ENCODE measurements around the gene HRH3.

HRH3 gene

GRCh38 chr20:62219992-62220665 lies at the start of gene HRH3:
HRH3 (minus strand) TSS chr20:62220278; CDS start chr20:62219970, 308 bp downstream.
- in situ Hi-C loops (cut with MboI; ENCODE audit: low sequenced_read_pairs), result no loop called here

- in situ Hi-C loops (cut with MboI; ENCODE audit: low sequenced_read_pairs), result no loop called here
Measured at GRCh38 chr20:62269871-62270270, 49.8 kb upstream of the HRH3 start.

- in situ Hi-C loops (cut with MboI; ENCODE audit: low sequenced_read_pairs), result no loop called here
Measured at GRCh38 chr20:62269378-62269777, 49.3 kb upstream of the HRH3 start.

GRCh38 chr20:62268228-62268900 lies 48.3 kb upstream of the HRH3 start:
- in situ Hi-C loops (cut with MboI; ENCODE audit: low sequenced_read_pairs), result no loop called here

- in situ Hi-C loops (cut with MboI; ENCODE audit: low sequenced_read_pairs), result no loop called here
Measured at GRCh38 chr20:62267543-62267942, 47.5 kb upstream of the HRH3 start.

GRCh38 chr20:62266851-62267250 lies 46.8 kb upstream of the HRH3 start:
- in situ Hi-C loops (cut with MboI; ENCODE audit: low sequenced_read_pairs), result no loop called here

- in situ Hi-C loops (cut with MboI; ENCODE audit: low sequenced_read_pairs), result no loop called here
Measured at GRCh38 chr20:62266340-62266739, 46.3 kb upstream of the HRH3 start.

GRCh38 chr20:62265365-62265764 lies 45.3 kb upstream of the HRH3 start:
- in situ Hi-C loops (cut with MboI; ENCODE audit: low sequenced_read_pairs), result no loop called here

GRCh38 chr20:62263396-62263795 lies 43.3 kb upstream of the HRH3 start:
- in situ Hi-C loops (cut with MboI; ENCODE audit: low sequenced_read_pairs), result no loop called here

- in situ Hi-C loops (cut with MboI; ENCODE audit: low sequenced_read_pairs), result no loop called here
Measured at GRCh38 chr20:62262064-62262463, 42.0 kb upstream of the HRH3 start.

- in situ Hi-C loops (cut with MboI; ENCODE audit: low sequenced_read_pairs), result no loop called here
Measured at GRCh38 chr20:62259294-62259565, 39.2 kb upstream of the HRH3 start.

GRCh38 chr20:62258499-62259293 lies 38.6 kb upstream of the HRH3 start:
- in situ Hi-C loops (cut with MboI; ENCODE audit: low sequenced_read_pairs), result no loop called here

GRCh38 chr20:62255976-62256375 lies 35.9 kb upstream of the HRH3 start:
- in situ Hi-C loops (cut with MboI; ENCODE audit: low sequenced_read_pairs), result no loop called here

GRCh38 chr20:62254021-62254724 lies 34.1 kb upstream of the HRH3 start:
- in situ Hi-C loops (cut with MboI; ENCODE audit: low sequenced_read_pairs), result no loop called here

GRCh38 chr20:62253398-62253797 lies 33.3 kb upstream of the HRH3 start:
- in situ Hi-C loops (cut with MboI; ENCODE audit: low sequenced_read_pairs), result no loop called here

- in situ Hi-C loops (cut with MboI; ENCODE audit: low sequenced_read_pairs), result no loop called here
Measured at GRCh38 chr20:62252342-62252966, 32.4 kb upstream of the HRH3 start.

GRCh38 chr20:62248890-62249560 lies 28.9 kb upstream of the HRH3 start:
- in situ Hi-C loops (cut with MboI; ENCODE audit: low sequenced_read_pairs), result no loop called here

- in situ Hi-C loops (cut with MboI; ENCODE audit: low sequenced_read_pairs), result no loop called here
Measured at GRCh38 chr20:62246872-62247652, 27.0 kb upstream of the HRH3 start.

- in situ Hi-C loops (cut with MboI; ENCODE audit: low sequenced_read_pairs), result no loop called here
Measured at GRCh38 chr20:62246431-62246830, 26.4 kb upstream of the HRH3 start.

GRCh38 chr20:62245911-62246280 lies 25.8 kb upstream of the HRH3 start:
- in situ Hi-C loops (cut with MboI; ENCODE audit: low sequenced_read_pairs), result no loop called here

Measured in hTERT RPE-1 (cell line).